ENCODE results near the gene MSI2.

The MSI2 gene

DNA sequence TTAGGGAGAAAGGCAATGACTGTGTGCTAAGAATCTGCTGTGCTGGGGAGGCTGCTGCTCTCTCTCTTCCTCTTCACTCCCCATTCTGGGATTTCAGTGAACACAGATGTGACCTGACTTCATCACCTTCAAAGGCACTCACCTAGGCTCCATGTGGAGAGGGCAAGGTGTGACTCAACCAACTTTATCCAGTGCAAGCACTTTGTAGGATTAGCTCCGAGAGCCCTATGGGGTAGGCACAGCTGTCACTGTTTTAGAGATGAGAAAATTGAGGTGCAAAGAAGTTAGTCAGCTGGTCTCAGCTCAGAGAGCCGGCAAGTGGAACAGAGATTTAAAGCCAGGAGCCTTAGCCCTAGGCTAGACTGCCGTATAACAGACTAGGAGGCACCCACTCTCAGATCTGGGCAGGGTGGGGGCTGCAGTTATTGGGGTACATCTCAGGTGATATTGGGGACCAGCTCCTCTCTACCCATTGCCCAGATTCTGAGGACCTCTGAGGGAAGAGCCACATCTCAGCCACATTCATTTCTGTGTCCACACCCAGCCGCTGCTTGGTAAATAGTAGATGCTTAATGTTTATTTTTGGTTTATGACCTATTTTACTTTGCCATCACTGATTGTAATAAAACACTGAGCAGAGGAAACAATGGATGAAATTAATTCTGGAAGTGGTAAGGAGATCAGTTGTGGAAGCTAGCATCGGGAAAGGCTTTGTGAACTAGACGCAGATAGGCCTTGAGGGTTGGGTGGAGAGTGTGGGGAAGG is 350.0 kb downstream of the MSI2 start:
- H3K9me3 ChIP-seq (replicated peaks in 1 of 2; ENCODE audit: control insufficient read depth in 2 of 2, insufficient read depth in 1 of 2, low read depth in 1 of 2, low read length in 2 of 2), result no peaks in the 10 kb centered on the region
- no peak overlapping the region for H3K14ac ChIP-seq (ENCODE audit: low read length)
- H4K91ac ChIP-seq (ENCODE audit: low read depth, low read length, poor library complexity), result no peak overlapping the region
- no peak overlapping the region for H3K4ac ChIP-seq (ENCODE audit: low read length)
- H2BK120ac ChIP-seq (ENCODE audit: low read depth, low read length), result no peak overlapping the region
- no peak overlapping the region for H2BK5ac ChIP-seq (ENCODE audit: low read length)
- H3K18ac ChIP-seq (ENCODE audit: low read length), result peak overlapping the region; percentile 6
- H3K9ac ChIP-seq (ENCODE audit: low read depth, low read length, poor library complexity), result no peak overlapping the region
- H3K4me1 ChIP-seq (ENCODE audit: control insufficient read depth in 2 of 2, insufficient read depth in 1 of 2, low read depth in 1 of 2, low read length in 2 of 2), result peaks cover 9 to 27% of the 10 kb centered on the region in 2 donors
- H3K27me3 ChIP-seq (ENCODE audit: control insufficient read depth in 3 of 3, insufficient read depth in 3 of 3, low read depth in 1 of 3, low read length in 3 of 3), result no peaks in the 10 kb centered on the region
- no peak overlapping the region for H2BK12ac ChIP-seq (ENCODE audit: low read length)
- no peak overlapping the region for H2BK15ac ChIP-seq (ENCODE audit: low read length)
- no CpG with 5 or more reads among the region's 6 CpGs for WGBS, 2 donors (ENCODE audit: extremely low coverage in 2 of 2, insufficient read length in 2 of 2, insufficient replicate concordance in 1 of 2)
- DNase-seq (ENCODE audit: low spot score), result no peak
- H3K23ac ChIP-seq (ENCODE audit: low read depth, low read length, poor library complexity), result no peak overlapping the region
- no peak overlapping the region for H3K27ac ChIP-seq (replicated peaks; ENCODE audit: low read length)
- no peak overlapping the region for H4K8ac ChIP-seq (ENCODE audit: low read depth, low read length)
- no peak overlapping the region for H2AFZ ChIP-seq (ENCODE audit: low read length)
- H3K36me3 ChIP-seq (replicated peaks in 1 of 2; ENCODE audit: control insufficient read depth in 2 of 2, insufficient read depth in 2 of 2, low read length in 2 of 2), result peaks cover 3 to 30% of the 10 kb centered on the region in 2 donors
- H3K4me2 ChIP-seq (ENCODE audit: insufficient read depth, low read length, poor library complexity, severe bottlenecking), result no peak overlapping the region
- H2AK5ac ChIP-seq (ENCODE audit: low read depth, low read length), result no peak overlapping the region
- H3K79me1 ChIP-seq (ENCODE audit: low read depth, low read length), result peaks cover 6% of the 10 kb centered on the region
- no peak overlapping the region for H3K4me3 ChIP-seq (ENCODE audit: low read length in 2 of 2)

DNA sequence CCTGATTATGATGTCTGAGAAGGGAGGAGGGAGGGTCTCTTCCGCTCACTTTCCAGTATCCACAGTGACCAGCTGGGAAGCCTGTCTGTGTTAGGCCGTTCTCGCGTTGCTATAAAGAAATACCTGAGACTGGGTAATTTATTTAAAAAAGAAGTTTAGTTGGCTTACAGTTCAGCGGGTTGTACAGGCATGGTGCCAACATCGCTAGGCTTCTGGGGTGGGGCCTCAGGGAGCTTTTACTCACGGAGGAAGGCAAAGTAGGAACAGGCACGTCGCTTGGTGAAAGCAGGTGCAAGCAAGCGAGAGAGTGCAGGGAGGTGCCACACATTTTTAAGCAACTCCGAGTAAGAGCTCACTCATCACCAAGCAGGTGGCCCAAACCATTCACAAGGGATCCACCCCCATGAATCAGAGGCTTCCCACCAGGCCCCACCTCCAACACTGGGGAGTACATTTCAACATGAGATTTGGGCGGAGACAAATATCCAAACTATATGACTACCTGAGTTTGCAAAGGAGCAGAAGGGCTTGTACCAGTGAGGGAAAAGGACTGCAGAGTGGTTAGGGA is 351.3 kb downstream of the MSI2 start:
- Histone ChIP-seq H3K4ac (ENCODE audit: low read length) (no peak overlapping the region), H2BK120ac (ENCODE audit: low read depth, low read length) (no peak overlapping the region), H2BK15ac (ENCODE audit: low read length) (no peak overlapping the region), H2BK5ac (ENCODE audit: low read length) (no peak overlapping the region), H3K14ac (ENCODE audit: low read length) (no peak overlapping the region), H3K79me1 (ENCODE audit: low read depth, low read length) (peaks cover 6% of the 10 kb centered on the region), H3K9ac (ENCODE audit: low read depth, low read length, poor library complexity) (no peak overlapping the region), H2AK5ac (ENCODE audit: low read depth, low read length) (no peak overlapping the region), H3K36me3 (replicated peaks in 1 of 2; ENCODE audit: control insufficient read depth in 2 of 2, insufficient read depth in 2 of 2, low read length in 2 of 2) (peaks cover 0 to 25% of the 10 kb centered on the region in 2 donors), H4K8ac (ENCODE audit: low read depth, low read length) (no peak overlapping the region), H3K4me3 (ENCODE audit: low read length in 2 of 2) (no peak overlapping the region), H3K27ac (replicated peaks; ENCODE audit: low read length) (no peak overlapping the region), H3K9me3 (replicated peaks in 1 of 2; ENCODE audit: control insufficient read depth in 2 of 2, insufficient read depth in 1 of 2, low read depth in 1 of 2, low read length in 2 of 2) (no peaks in the 10 kb centered on the region), H2BK12ac (ENCODE audit: low read length) (no peak overlapping the region), H4K91ac (ENCODE audit: low read depth, low read length, poor library complexity) (no peak overlapping the region), H2AFZ (ENCODE audit: low read length) (no peak overlapping the region), H3K27me3 (ENCODE audit: control insufficient read depth in 3 of 3, insufficient read depth in 3 of 3, low read depth in 1 of 3, low read length in 3 of 3) (no peaks in the 10 kb centered on the region), H3K18ac (ENCODE audit: low read length) (no peak overlapping the region), H3K4me1 (ENCODE audit: control insufficient read depth in 2 of 2, insufficient read depth in 1 of 2, low read depth in 1 of 2, low read length in 2 of 2) (peaks cover 12 to 33% of the 10 kb centered on the region in 2 donors), H3K4me2 (ENCODE audit: insufficient read depth, low read length, poor library complexity, severe bottlenecking) (no peak overlapping the region), H3K23ac (ENCODE audit: low read depth, low read length, poor library complexity) (peak overlapping the region; percentile 8)
- WGBS, 2 donors (ENCODE audit: extremely low coverage in 2 of 2, insufficient read length in 2 of 2, insufficient replicate concordance in 1 of 2), result no CpG with 5 or more reads among the region's 12 CpGs
- DNase-seq (ENCODE audit: low spot score), result no peak

DNA sequence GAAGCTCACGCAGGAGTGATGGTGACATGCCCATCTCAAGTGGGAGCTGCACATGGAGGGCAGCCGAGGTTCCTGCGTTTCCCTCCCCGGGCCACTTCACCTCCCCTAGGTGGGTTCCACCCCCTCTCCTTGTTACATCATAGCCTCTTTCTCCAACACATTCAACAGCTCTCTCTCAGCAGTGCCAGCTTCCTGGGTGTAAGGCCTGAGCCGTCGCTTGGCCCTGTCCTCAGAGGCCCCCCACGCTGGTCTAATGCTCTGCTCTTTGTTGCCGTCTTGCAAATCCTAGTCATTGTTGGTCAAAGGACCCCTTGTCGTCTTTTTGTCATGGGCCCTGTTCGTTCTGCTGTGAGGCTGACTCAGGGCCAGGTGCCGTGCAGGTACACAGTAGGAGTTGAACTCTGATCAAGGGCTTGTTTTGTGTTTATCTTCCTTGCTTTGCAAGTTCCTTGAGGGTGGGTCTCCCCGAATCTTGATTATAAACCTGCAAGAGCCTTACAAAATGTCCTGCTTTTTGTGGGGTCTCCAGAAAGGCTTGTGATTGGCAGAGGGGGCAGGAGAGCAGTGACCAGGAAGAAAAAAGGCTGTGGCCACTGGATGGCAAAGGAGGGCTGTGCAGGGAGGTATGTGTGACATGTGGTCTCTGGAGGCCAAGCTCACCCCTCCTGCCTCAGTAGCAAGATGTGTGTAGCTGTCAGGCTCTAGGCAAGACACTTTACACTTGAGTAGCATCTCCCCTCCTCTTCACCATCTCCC is 352.2 kb downstream of the MSI2 start:
- Histone ChIP-seq H4K91ac (ENCODE audit: low read depth, low read length, poor library complexity) (no peak overlapping the region), H2BK5ac (ENCODE audit: low read length) (no peak overlapping the region), H3K4me1 (ENCODE audit: control insufficient read depth in 2 of 2, insufficient read depth in 1 of 2, low read depth in 1 of 2, low read length in 2 of 2) (peaks cover 12 to 33% of the 10 kb centered on the region in 2 donors), H2BK120ac (ENCODE audit: low read depth, low read length) (no peak overlapping the region), H3K36me3 (replicated peaks in 1 of 2; ENCODE audit: control insufficient read depth in 2 of 2, insufficient read depth in 2 of 2, low read length in 2 of 2) (peaks cover 0 to 17% of the 10 kb centered on the region in 2 donors), H3K79me1 (ENCODE audit: low read depth, low read length) (peaks cover 6% of the 10 kb centered on the region), H3K27ac (replicated peaks; ENCODE audit: low read length) (no peak overlapping the region), H2AFZ (ENCODE audit: low read length) (no peak overlapping the region), H3K4ac (ENCODE audit: low read length) (no peak overlapping the region), H3K18ac (ENCODE audit: low read length) (peak overlapping the region; percentile 4), H3K27me3 (ENCODE audit: control insufficient read depth in 3 of 3, insufficient read depth in 3 of 3, low read depth in 1 of 3, low read length in 3 of 3) (no peaks in the 10 kb centered on the region), H2BK15ac (ENCODE audit: low read length) (no peak overlapping the region), H3K9ac (ENCODE audit: low read depth, low read length, poor library complexity) (no peak overlapping the region), H3K4me3 (ENCODE audit: low read length in 2 of 2) (no peak overlapping the region), H2BK12ac (ENCODE audit: low read length) (no peak overlapping the region), H3K9me3 (replicated peaks in 1 of 2; ENCODE audit: control insufficient read depth in 2 of 2, insufficient read depth in 1 of 2, low read depth in 1 of 2, low read length in 2 of 2) (no peaks in the 10 kb centered on the region), H4K8ac (ENCODE audit: low read depth, low read length) (no peak overlapping the region), H3K4me2 (ENCODE audit: insufficient read depth, low read length, poor library complexity, severe bottlenecking) (no peak overlapping the region), H2AK5ac (ENCODE audit: low read depth, low read length) (no peak overlapping the region), H3K14ac (ENCODE audit: low read length) (no peak overlapping the region), H3K23ac (ENCODE audit: low read depth, low read length, poor library complexity) (no peak overlapping the region)
- no CpG with 5 or more reads among the region's 12 CpGs for WGBS, 2 donors (ENCODE audit: extremely low coverage in 2 of 2, insufficient read length in 2 of 2, insufficient replicate concordance in 1 of 2)
- DNase-seq (ENCODE audit: low spot score), result no peak

Measured in neuronal stem cell (in vitro differentiated cells).